HepG2 (cell line): ENCODE measurements around the gene MAGI1.

Experiments used
- CTCF ChIP-seq: sonication (generic); formaldehyde crosslinking; IDR thresholded peaks from 2 replicates; pipeline ENCODE4 v1.5.0; 2020; ENCODE audit warnings: mild to moderate bottlenecking, missing genetic modification reagents, moderate library complexity
- HCFC1 ChIP-seq: fragments of 150-350 bp; IDR thresholded peaks from 2 replicates; pipeline ENCODE4 v1.6.1; 2014; ENCODE audit warnings: low read depth, low read length
- HNRNPH1 ChIP-seq: fragments of 200-400 bp; formaldehyde crosslinking; optimal IDR thresholded peaks from 2 replicates; pipeline ENCODE3; 2017; ENCODE audit warnings: mild to moderate bottlenecking, low read depth, low read length
- THYN1 ChIP-seq: sonication (generic); formaldehyde crosslinking; IDR thresholded peaks from 2 replicates; pipeline ENCODE4 v1.8.1; 2023; ENCODE audit warnings: low read depth, mild to moderate bottlenecking, moderate library complexity, missing genetic modification reagents, borderline replicate concordance

DNA sequence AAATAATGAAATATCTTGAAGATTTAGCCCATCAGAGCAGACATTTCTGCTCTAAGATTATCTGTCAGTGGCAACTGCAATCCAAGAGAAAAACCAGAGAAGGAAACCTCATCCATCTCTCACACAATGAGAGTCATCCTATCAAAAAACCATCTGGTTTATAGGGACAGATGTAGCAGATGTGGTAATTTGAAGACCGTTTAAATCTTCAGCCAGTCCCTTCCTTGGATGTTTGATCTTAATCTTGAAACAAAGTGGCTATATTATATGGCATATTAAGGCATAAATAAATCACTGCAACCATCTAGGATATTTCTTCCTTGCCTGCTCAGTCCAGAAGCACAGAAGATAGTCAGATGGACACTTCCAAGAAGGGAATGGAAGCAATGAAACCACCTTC is 305.3 kb downstream of the MAGI1 start:
- no peak for TF ChIP-seq THYN1 (CRISPR knock-in tag)
- TF ChIP-seq HCFC1, result no peak
- TF ChIP-seq HNRNPH1, result no peak
- TF ChIP-seq CTCF, result no peak
